GM10266 (cell line): ENCODE measurements around the gene LIPG.
"Not testable (repeated sequence)": the region's sequence is repeated elsewhere in the genome, so short reads cannot be mapped to it uniquely, and the experiment has no call there.

ENCODE experiments used
- DNase-seq: peaks from one replicate; pipeline ENCODE4 v3.0.0; 2012; ENCODE audit errors: extremely low spot score
- CTCF ChIP-seq: IDR thresholded peaks from 2 replicates; pipeline ENCODE4 v1.5.1; 2012; ENCODE audit warnings: mild to moderate bottlenecking, low read depth; ENCODE audit not compliant: control insufficient read depth, insufficient read depth; ENCODE audit errors: missing control alignments

LIPG gene

GRCh38 chr18:49580279-49580678 lies 18.4 kb downstream of the LIPG start:
- no peak for DNase-seq
- TF ChIP-seq CTCF: no peak

- no peak for TF ChIP-seq CTCF
- no peak for DNase-seq
Observed at GRCh38 chr18:49581371-49581770, 19.5 kb downstream of the LIPG start.

GRCh38 chr18:49582579-49582978 lies 20.7 kb downstream of the LIPG start:
- DNase-seq: no peak

GRCh38 chr18:49584394-49584793 lies 22.5 kb downstream of the LIPG start:
- TF ChIP-seq CTCF: no peak
- no peak for DNase-seq

More at GRCh38 chr18:49582579-49582978, 20.7 kb downstream of the LIPG start:
- no peak for TF ChIP-seq CTCF

- not testable (repeated sequence) for DNase-seq
Observed at GRCh38 chr18:49584951-49585350, 23.1 kb downstream of the LIPG start.

GRCh38 chr18:49585781-49586663 lies 24.2 kb downstream of the LIPG start:
- DNase-seq: no peak
- no peak for TF ChIP-seq CTCF

GRCh38 chr18:49588171-49588570 lies 26.3 kb downstream of the LIPG start:
- no peak for DNase-seq
- TF ChIP-seq CTCF: no peak
